Measurements from ENCODE around the gene PPP1R13L.
"Not testable (repeated sequence)": the region's sequence is repeated elsewhere in the genome, so short reads cannot be mapped to it uniquely, and the experiment has no call there.

Gene PPP1R13L

GRCh38 chr19:45439569-45440258, 34.8 kb upstream of the PPP1R13L start:
- H3K27ac ChIP-seq (ENCODE audit: low read length): peak overlapping the region; percentile 61
- no peaks in the 10 kb centered on the region for H3K9me3 ChIP-seq (ENCODE audit: insufficient read depth, low read length)
- H3K79me2 ChIP-seq (ENCODE audit: low read length): no peaks in the 10 kb centered on the region
- peaks cover 18% of the 10 kb centered on the region for H3K4me1 ChIP-seq (ENCODE audit: low read length)
- peak overlapping the region; percentile 81 for H3K4me2 ChIP-seq (ENCODE audit: low read length)
- H3K27me3 ChIP-seq (ENCODE audit: low read depth, low read length): no peaks in the 10 kb centered on the region
- no peaks in the 10 kb centered on the region for H3K36me3 ChIP-seq (replicated peaks; ENCODE audit: low read depth, low read length)
- H4K20me1 ChIP-seq (ENCODE audit: insufficient read depth, low read length): no peaks in the 10 kb centered on the region
- peak overlapping the region; percentile 84; the same call in 1 of the 2 replicates for H2AFZ ChIP-seq (ENCODE audit: low read depth, low read length)
- peak overlapping the region; percentile 83 for H3K9ac ChIP-seq (ENCODE audit: low read length)
- TF ChIP-seq CTCF (IDR thresholded peaks at IDR 0.05; ENCODE audit: low read depth, low read length): peak; percentile 97
- TF ChIP-seq EZH2phosphoT487 (IDR thresholded peaks at IDR 0.05; ENCODE audit: low read depth): no peak
- peak overlapping the region; percentile 83 for H3K4me3 ChIP-seq (ENCODE audit: low read length)

- Histone ChIP-seq H3K9me3 (ENCODE audit: insufficient read depth, low read length) (no peaks in the 10 kb centered on the region), H3K27me3 (ENCODE audit: low read depth, low read length) (no peaks in the 10 kb centered on the region), H3K9ac (ENCODE audit: low read length) (peak overlapping the region; percentile 83), H3K4me3 (ENCODE audit: low read length) (peak overlapping the region; percentile 83), H2AFZ (ENCODE audit: low read depth, low read length) (peak overlapping the region; percentile 31; the same call in 1 of the 2 replicates), H3K79me2 (ENCODE audit: low read length) (no peaks in the 10 kb centered on the region), H3K36me3 (replicated peaks; ENCODE audit: low read depth, low read length) (no peaks in the 10 kb centered on the region), H3K4me1 (ENCODE audit: low read length) (peaks cover 17% of the 10 kb centered on the region), H3K4me2 (ENCODE audit: low read length) (peak overlapping the region; percentile 81), H4K20me1 (ENCODE audit: insufficient read depth, low read length) (no peaks in the 10 kb centered on the region), H3K27ac (ENCODE audit: low read length) (no peak overlapping the region)
- TF ChIP-seq CTCF (IDR thresholded peaks at IDR 0.05; ENCODE audit: low read depth, low read length) (no peak), EZH2phosphoT487 (IDR thresholded peaks at IDR 0.05; ENCODE audit: low read depth) (no peak)
These were observed 34.3 kb upstream of the PPP1R13L start for GRCh38 chr19:45439190-45439568.

- no peak for TF ChIP-seq EZH2phosphoT487 (IDR thresholded peaks at IDR 0.05; ENCODE audit: low read depth)
- TF ChIP-seq CTCF (IDR thresholded peaks at IDR 0.05; ENCODE audit: low read depth, low read length): no peak
- H3K4me3 ChIP-seq (ENCODE audit: low read length): no peak overlapping the region
These were observed 32.5 kb upstream of the PPP1R13L start for GRCh38 chr19:45437328-45437727.

GRCh38 chr19:45432543-45432942, 27.7 kb upstream of the PPP1R13L start:
- H3K36me3 ChIP-seq (replicated peaks; ENCODE audit: low read depth, low read length); H3K79me2 ChIP-seq (ENCODE audit: low read length); H3K9ac ChIP-seq (ENCODE audit: low read length); H3K4me1 ChIP-seq (ENCODE audit: low read length); H4K20me1 ChIP-seq (ENCODE audit: insufficient read depth, low read length); H2AFZ ChIP-seq (ENCODE audit: low read depth, low read length); H3K4me2 ChIP-seq (ENCODE audit: low read length); H3K27ac ChIP-seq (ENCODE audit: low read length); H3K4me3 ChIP-seq (ENCODE audit: low read length); H3K27me3 ChIP-seq (ENCODE audit: low read depth, low read length); H3K9me3 ChIP-seq (ENCODE audit: insufficient read depth, low read length): not testable (repeated sequence)

More at GRCh38 chr19:45437328-45437727, 32.5 kb upstream of the PPP1R13L start:
- Histone ChIP-seq H3K27me3 (ENCODE audit: low read depth, low read length) (no peaks in the 10 kb centered on the region), H3K27ac (ENCODE audit: low read length) (no peak overlapping the region), H3K36me3 (replicated peaks; ENCODE audit: low read depth, low read length) (no peaks in the 10 kb centered on the region), H3K79me2 (ENCODE audit: low read length) (no peaks in the 10 kb centered on the region), H3K4me2 (ENCODE audit: low read length) (no peak overlapping the region), H2AFZ (ENCODE audit: low read depth, low read length) (no peak overlapping the region), H3K9ac (ENCODE audit: low read length) (no peak overlapping the region), H3K4me1 (ENCODE audit: low read length) (peaks cover 10% of the 10 kb centered on the region), H4K20me1 (ENCODE audit: insufficient read depth, low read length) (no peaks in the 10 kb centered on the region), H3K9me3 (ENCODE audit: insufficient read depth, low read length) (no peaks in the 10 kb centered on the region)

GRCh38 chr19:45431008-45431407, 26.1 kb upstream of the PPP1R13L start:
- not testable (repeated sequence) for H3K79me2 ChIP-seq (ENCODE audit: low read length); H3K4me2 ChIP-seq (ENCODE audit: low read length); H3K9me3 ChIP-seq (ENCODE audit: insufficient read depth, low read length); H4K20me1 ChIP-seq (ENCODE audit: insufficient read depth, low read length); H3K27ac ChIP-seq (ENCODE audit: low read length); H3K36me3 ChIP-seq (replicated peaks; ENCODE audit: low read depth, low read length); H3K27me3 ChIP-seq (ENCODE audit: low read depth, low read length); H3K4me3 ChIP-seq (ENCODE audit: low read length); H3K4me1 ChIP-seq (ENCODE audit: low read length); H3K9ac ChIP-seq (ENCODE audit: low read length); H2AFZ ChIP-seq (ENCODE audit: low read depth, low read length)

GRCh38 chr19:45429896-45430295, 25.0 kb upstream of the PPP1R13L start:
- H3K27me3 ChIP-seq (ENCODE audit: low read depth, low read length); H2AFZ ChIP-seq (ENCODE audit: low read depth, low read length); H3K4me3 ChIP-seq (ENCODE audit: low read length); H3K36me3 ChIP-seq (replicated peaks; ENCODE audit: low read depth, low read length); H3K9ac ChIP-seq (ENCODE audit: low read length); H3K4me1 ChIP-seq (ENCODE audit: low read length); H4K20me1 ChIP-seq (ENCODE audit: insufficient read depth, low read length); H3K9me3 ChIP-seq (ENCODE audit: insufficient read depth, low read length); H3K4me2 ChIP-seq (ENCODE audit: low read length); H3K27ac ChIP-seq (ENCODE audit: low read length); H3K79me2 ChIP-seq (ENCODE audit: low read length): not testable (repeated sequence)
